ENCODE measurements around the gene C16orf96. TPM values are rescaled to one million over a fixed set of nuclear protein-coding genes. Genes with fewer than 3 reads are reported as not detected.

C16orf96 gene
- total and polyA plus RNA-seq, 2 of the 13 experiments (the other 11 are each of a cell fraction or from before 2014, with no cell fraction given), result 0.03 TPM; not detected in 1

DNA sequence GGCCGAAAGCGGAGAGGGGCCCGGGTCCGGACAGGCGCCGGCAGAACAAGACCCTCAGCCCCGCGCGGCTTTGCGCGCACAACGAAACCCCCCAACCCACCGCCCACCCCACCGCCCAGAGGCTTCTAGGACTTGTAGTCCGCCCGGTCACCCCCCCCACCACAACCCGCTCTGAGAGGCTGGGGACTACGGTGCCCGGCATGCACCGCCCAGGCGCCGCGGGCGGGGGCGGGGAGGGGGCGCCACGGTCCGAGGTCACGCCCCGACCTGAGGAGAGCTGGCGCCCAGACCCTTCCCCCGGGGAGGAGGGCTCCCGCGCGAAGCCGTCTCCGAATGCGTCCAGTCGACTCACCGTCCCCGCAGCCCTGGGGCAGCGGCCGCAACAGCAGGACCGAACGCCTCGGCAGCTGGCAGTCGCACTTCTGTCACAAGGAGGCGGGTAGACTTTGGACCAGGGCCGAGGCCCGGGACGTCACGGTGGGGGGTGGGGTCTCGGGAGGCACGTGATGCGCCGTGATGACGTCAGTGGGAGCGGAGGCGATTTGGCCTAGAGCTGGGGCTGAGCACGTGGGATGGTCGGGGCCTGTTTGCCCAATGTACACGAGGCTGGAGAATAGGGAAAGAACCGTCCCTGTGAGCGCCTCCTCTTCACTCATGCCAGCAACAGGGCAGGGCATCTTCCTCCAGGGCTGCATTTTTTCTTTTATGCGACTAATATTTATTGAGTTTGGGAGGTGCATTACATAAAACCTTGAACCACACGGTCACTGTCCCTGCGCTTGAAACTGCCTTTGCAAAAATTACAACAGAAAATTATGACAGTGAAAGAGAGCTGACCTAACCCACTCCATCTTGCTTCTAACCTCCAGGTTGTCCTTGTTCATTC is 17.5 kb upstream of the C16orf96 start, which contains the start of gene CDIP1 (continued):
- TF ChIP-seq ZNF800 (CRISPR knock-in tag; IDR thresholded peaks at IDR 0.05) (peak; percentile 98), ZNF776 (CRISPR knock-in tag; IDR thresholded peaks at IDR 0.05) (peak; percentile 99), ZNF333 (CRISPR knock-in tag; IDR thresholded peaks at IDR 0.05; ENCODE audit: borderline replicate concordance) (peak; percentile 99), TRIM24 (CRISPR knock-in tag; IDR thresholded peaks at IDR 0.05) (peak; percentile 80; the same call in 1 of the 2 replicates), NFYB (CRISPR knock-in tag; IDR thresholded peaks at IDR 0.05) (peak; percentile 65), ZNF33A (CRISPR knock-in tag; IDR thresholded peaks at IDR 0.05; ENCODE audit: borderline replicate concordance) (peak; percentile 83; the same call in 1 of the 2 replicates), ZNF629 (CRISPR knock-in tag; conservative IDR thresholded peaks at IDR 0.05) (peak; percentile 51; the same call in 1 of the 2 replicates), SKI (IDR thresholded peaks at IDR 0.05; ENCODE audit: partially characterized antibody) (peak; percentile 58), CSRNP2 (CRISPR knock-in tag; conservative IDR thresholded peaks at IDR 0.05; ENCODE audit: low read depth) (peak; percentile 97; the same call in 1 of the 2 replicates), RARG (CRISPR knock-in tag; IDR thresholded peaks at IDR 0.05; ENCODE audit: low read depth) (peak; percentile 98), MTF1 (CRISPR knock-in tag; IDR thresholded peaks at IDR 0.05) (peak; percentile 92), ISX (CRISPR knock-in tag; conservative IDR thresholded peaks at IDR 0.05) (peak; percentile 93; the same call in 1 of the 2 replicates), ZNF616 (CRISPR knock-in tag; IDR thresholded peaks at IDR 0.05; ENCODE audit: low read depth) (peak; percentile 99), GFI1 (CRISPR knock-in tag; IDR thresholded peaks at IDR 0.05; ENCODE audit: borderline replicate concordance) (peak; percentile 94), MIER3 (CRISPR knock-in tag; IDR thresholded peaks at IDR 0.05; ENCODE audit: borderline replicate concordance) (peak; percentile 98; the same call in 1 of the 2 replicates), LBX2 (CRISPR knock-in tag; IDR thresholded peaks at IDR 0.05; ENCODE audit: borderline replicate concordance) (peak; percentile 100)
- TF ChIP-seq, protein P1, sequence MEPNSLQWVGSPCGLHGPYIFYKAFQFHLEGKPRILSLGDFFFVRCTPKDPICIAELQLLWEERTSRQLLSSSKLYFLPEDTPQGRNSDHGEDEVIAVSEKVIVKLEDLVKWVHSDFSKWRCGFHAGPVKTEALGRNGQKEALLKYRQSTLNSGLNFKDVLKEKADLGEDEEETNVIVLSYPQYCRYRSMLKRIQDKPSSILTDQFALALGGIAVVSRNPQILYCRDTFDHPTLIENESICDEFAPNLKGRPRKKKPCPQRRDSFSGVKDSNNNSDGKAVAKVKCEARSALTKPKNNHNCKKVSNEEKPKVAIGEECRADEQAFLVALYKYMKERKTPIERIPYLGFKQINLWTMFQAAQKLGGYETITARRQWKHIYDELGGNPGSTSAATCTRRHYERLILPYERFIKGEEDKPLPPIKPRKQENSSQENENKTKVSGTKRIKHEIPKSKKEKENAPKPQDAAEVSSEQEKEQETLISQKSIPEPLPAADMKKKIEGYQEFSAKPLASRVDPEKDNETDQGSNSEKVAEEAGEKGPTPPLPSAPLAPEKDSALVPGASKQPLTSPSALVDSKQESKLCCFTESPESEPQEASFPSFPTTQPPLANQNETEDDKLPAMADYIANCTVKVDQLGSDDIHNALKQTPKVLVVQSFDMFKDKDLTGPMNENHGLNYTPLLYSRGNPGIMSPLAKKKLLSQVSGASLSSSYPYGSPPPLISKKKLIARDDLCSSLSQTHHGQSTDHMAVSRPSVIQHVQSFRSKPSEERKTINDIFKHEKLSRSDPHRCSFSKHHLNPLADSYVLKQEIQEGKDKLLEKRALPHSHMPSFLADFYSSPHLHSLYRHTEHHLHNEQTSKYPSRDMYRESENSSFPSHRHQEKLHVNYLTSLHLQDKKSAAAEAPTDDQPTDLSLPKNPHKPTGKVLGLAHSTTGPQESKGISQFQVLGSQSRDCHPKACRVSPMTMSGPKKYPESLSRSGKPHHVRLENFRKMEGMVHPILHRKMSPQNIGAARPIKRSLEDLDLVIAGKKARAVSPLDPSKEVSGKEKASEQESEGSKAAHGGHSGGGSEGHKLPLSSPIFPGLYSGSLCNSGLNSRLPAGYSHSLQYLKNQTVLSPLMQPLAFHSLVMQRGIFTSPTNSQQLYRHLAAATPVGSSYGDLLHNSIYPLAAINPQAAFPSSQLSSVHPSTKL (CRISPR knock-in tag; IDR thresholded peaks at IDR 0.05), result peak; percentile 84
- TF ChIP-seq, protein P2, sequence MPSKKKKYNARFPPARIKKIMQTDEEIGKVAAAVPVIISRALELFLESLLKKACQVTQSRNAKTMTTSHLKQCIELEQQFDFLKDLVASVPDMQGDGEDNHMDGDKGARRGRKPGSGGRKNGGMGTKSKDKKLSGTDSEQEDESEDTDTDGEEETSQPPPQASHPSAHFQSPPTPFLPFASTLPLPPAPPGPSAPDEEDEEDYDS (CRISPR knock-in tag; IDR thresholded peaks at IDR 0.05), result peak; percentile 95
- TF ChIP-seq, protein P3, sequence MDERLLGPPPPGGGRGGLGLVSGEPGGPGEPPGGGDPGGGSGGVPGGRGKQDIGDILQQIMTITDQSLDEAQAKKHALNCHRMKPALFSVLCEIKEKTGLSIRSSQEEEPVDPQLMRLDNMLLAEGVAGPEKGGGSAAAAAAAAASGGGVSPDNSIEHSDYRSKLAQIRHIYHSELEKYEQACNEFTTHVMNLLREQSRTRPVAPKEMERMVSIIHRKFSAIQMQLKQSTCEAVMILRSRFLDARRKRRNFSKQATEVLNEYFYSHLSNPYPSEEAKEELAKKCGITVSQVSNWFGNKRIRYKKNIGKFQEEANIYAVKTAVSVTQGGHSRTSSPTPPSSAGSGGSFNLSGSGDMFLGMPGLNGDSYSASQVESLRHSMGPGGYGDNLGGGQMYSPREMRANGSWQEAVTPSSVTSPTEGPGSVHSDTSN (CRISPR knock-in tag; IDR thresholded peaks at IDR 0.05), result no peak

Measured in HepG2 (cell line).